ENCODE results near the gene MED25.
A peak's percentile ranks its signal among the peaks of the same experiment; 100 is the strongest.

MED25 gene

GRCh38 chr19:49880162-49880869 is 62.2 kb downstream of the MED25 start:
- no peak for TF ChIP-seq CTCF (conservative IDR thresholded peaks at IDR 0.05; ENCODE audit: control insufficient read depth, insufficient read depth, low read depth, low read length)
- no peak overlapping the region for H3K4me3 ChIP-seq (ENCODE audit: control insufficient read depth, low read depth, low read length)
- no peak for DNase-seq (ENCODE audit: low read depth)

- no peak overlapping the region for H3K4me3 ChIP-seq (ENCODE audit: control insufficient read depth, low read depth, low read length)
- no peak for TF ChIP-seq CTCF (conservative IDR thresholded peaks at IDR 0.05; ENCODE audit: control insufficient read depth, insufficient read depth, low read depth, low read length)
- DNase-seq (ENCODE audit: low read depth) = no peak
Measured at GRCh38 chr19:49881186-49881585, 63.1 kb downstream of the MED25 start.

- peak; percentile 40 for DNase-seq (ENCODE audit: low read depth)
- H3K4me3 ChIP-seq (ENCODE audit: control insufficient read depth, low read depth, low read length) = no peak overlapping the region
- no peak for TF ChIP-seq CTCF (conservative IDR thresholded peaks at IDR 0.05; ENCODE audit: control insufficient read depth, insufficient read depth, low read depth, low read length)
Measured at GRCh38 chr19:49881672-49882394, 63.7 kb downstream of the MED25 start.

- no peak for TF ChIP-seq CTCF (conservative IDR thresholded peaks at IDR 0.05; ENCODE audit: control insufficient read depth, insufficient read depth, low read depth, low read length)
- H3K4me3 ChIP-seq (ENCODE audit: control insufficient read depth, low read depth, low read length) = no peak overlapping the region
- DNase-seq (ENCODE audit: low read depth) = no peak
Measured at GRCh38 chr19:49882643-49883042, 64.6 kb downstream of the MED25 start.

GRCh38 chr19:49883094-49883493 is 65.0 kb downstream of the MED25 start:
- DNase-seq (ENCODE audit: low read depth) = no peak
- no peak for TF ChIP-seq CTCF (conservative IDR thresholded peaks at IDR 0.05; ENCODE audit: control insufficient read depth, insufficient read depth, low read depth, low read length)
- no peak overlapping the region for H3K4me3 ChIP-seq (ENCODE audit: control insufficient read depth, low read depth, low read length)

- no peak for TF ChIP-seq CTCF (conservative IDR thresholded peaks at IDR 0.05; ENCODE audit: control insufficient read depth, insufficient read depth, low read depth, low read length)
- no peak for DNase-seq (ENCODE audit: low read depth)
- no peak overlapping the region for H3K4me3 ChIP-seq (ENCODE audit: control insufficient read depth, low read depth, low read length)
Measured at GRCh38 chr19:49884109-49884508, 66.0 kb downstream of the MED25 start.
